ENCODE measurements around the gene HHEX.

The HHEX gene

DNA sequence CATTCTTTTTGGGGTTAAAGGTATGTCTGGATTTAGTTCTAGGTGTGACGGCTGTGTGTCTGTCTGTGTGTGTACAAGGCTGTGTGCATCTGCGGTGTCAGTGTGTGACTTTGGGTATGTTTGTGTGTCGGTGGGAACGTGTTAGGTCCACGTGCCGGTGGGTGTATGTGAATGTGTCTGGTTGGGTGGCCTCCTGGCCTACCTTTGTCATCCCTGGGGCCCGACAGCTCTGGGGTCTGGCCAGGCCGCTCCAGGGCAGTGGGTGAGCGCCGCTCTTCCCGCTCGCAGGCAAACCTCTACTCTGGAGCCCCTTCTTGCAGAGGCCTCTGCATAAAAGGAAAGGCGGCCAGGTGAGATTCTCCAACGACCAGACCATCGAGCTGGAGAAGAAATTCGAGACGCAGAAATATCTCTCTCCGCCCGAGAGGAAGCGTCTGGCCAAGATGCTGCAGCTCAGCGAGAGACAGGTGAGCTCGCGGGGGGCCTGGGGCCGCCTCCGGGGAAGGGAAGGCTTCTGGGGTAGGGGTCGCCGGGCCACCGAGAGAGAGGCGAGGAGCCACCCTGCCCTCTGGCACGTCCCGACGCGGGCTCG lies 2.4 kb downstream of the HHEX start:
- TF ChIP-seq TAF1 (IDR thresholded peaks at IDR 0.05; ENCODE audit: low read depth), result no peak
- TF ChIP-seq MAX (IDR thresholded peaks at IDR 0.05), result no peak
- no peak for TF ChIP-seq TEAD4 (IDR thresholded peaks at IDR 0.05)
- no peak for TF ChIP-seq RAD21 (IDR thresholded peaks at IDR 0.05; ENCODE audit: low read depth)
- no peak for TF ChIP-seq TCF12 (IDR thresholded peaks at IDR 0.05; ENCODE audit: low read depth)
- no peak for TF ChIP-seq NFIC (IDR thresholded peaks at IDR 0.05)
- no peak for TF ChIP-seq YY1 (IDR thresholded peaks at IDR 0.05; ENCODE audit: low read depth)
- TF ChIP-seq, protein P1, sequence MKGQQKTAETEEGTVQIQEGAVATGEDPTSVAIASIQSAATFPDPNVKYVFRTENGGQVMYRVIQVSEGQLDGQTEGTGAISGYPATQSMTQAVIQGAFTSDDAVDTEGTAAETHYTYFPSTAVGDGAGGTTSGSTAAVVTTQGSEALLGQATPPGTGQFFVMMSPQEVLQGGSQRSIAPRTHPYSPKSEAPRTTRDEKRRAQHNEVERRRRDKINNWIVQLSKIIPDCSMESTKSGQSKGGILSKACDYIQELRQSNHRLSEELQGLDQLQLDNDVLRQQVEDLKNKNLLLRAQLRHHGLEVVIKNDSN (IDR thresholded peaks at IDR 0.05), result no peak
- no peak for TF ChIP-seq FOXM1 (IDR thresholded peaks at IDR 0.05; ENCODE audit: borderline replicate concordance, low read depth)
- no peak for TF ChIP-seq EGR1 (IDR thresholded peaks at IDR 0.05)
- no peak for TF ChIP-seq CREB1 (IDR thresholded peaks at IDR 0.05; ENCODE audit: low read depth)
- TF ChIP-seq EP300 (IDR thresholded peaks at IDR 0.05; ENCODE audit: borderline replicate concordance), result no peak

DNA sequence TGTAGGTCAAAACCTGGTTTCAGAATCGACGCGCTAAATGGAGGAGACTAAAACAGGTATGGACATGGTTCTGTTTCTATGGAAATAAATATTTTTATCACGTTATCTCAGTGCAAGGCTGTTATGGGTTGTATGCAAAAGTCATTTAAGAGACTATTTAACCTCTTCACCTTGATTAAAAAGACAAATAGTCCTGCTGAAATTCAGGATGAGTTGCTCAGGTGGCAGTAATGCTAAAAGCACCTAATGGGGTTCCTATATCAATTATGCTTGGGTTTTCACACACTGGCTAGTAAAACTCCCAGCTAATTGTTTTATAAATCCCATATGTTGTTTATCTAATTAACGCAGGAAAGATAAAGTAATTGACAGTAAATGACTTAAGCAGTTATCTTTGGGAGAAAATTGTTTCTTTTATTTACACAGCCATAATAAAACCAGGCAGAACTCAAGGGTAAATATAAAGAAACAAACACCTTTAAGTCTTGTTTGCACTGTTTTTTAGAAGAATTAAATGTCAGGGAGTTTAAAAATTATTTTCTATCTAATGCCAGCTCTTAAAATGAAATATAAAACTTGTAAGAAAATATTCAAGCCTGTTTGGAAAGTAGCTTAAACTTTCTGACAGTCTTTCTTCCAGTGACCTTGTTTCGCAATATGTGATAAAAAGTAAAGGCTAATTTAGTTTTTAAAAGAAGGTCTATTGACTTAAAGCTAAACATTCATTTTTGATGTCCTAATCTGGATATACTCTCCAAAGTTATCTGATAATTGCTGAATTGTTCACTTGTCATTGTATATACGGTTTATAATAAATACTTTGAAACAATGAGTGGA lies 3.2 kb downstream of the HHEX start:
- no peak for TF ChIP-seq EP300 (IDR thresholded peaks at IDR 0.05; ENCODE audit: borderline replicate concordance)
- TF ChIP-seq MAX (IDR thresholded peaks at IDR 0.05), result no peak
- peak; percentile 23; the same call in 1 of the 2 replicates for TF ChIP-seq CEBPB (IDR thresholded peaks at IDR 0.05)
- no peak for TF ChIP-seq YY1 (IDR thresholded peaks at IDR 0.05; ENCODE audit: low read depth)

GRCh38 chr10:92693534-92693893 lies 3.8 kb downstream of the HHEX start:
- no peak for TF ChIP-seq TEAD4 (IDR thresholded peaks at IDR 0.05)
- TF ChIP-seq NFIC (IDR thresholded peaks at IDR 0.05), result no peak
- no peak for TF ChIP-seq ZBTB7A (IDR thresholded peaks at IDR 0.05; ENCODE audit: low read depth)
- TF ChIP-seq MAX (IDR thresholded peaks at IDR 0.05), result no peak
- no peak for TF ChIP-seq YY1 (IDR thresholded peaks at IDR 0.05; ENCODE audit: low read depth)
- no peak for TF ChIP-seq EP300 (IDR thresholded peaks at IDR 0.05; ENCODE audit: borderline replicate concordance)
- no peak for TF ChIP-seq RAD21 (IDR thresholded peaks at IDR 0.05; ENCODE audit: low read depth)
- TF ChIP-seq REST (IDR thresholded peaks at IDR 0.05; ENCODE audit: low read depth), result no peak
- no peak for TF ChIP-seq CREB1 (IDR thresholded peaks at IDR 0.05; ENCODE audit: low read depth)
- TF ChIP-seq TCF12 (IDR thresholded peaks at IDR 0.05; ENCODE audit: low read depth), result no peak
- no peak for TF ChIP-seq FOXM1 (IDR thresholded peaks at IDR 0.05; ENCODE audit: borderline replicate concordance, low read depth)
- TF ChIP-seq CEBPB (IDR thresholded peaks at IDR 0.05), result no peak
- TF ChIP-seq EGR1 (IDR thresholded peaks at IDR 0.05), result no peak
- TF ChIP-seq, protein P1 (IDR thresholded peaks at IDR 0.05), result no peak
- no peak for TF ChIP-seq TAF1 (IDR thresholded peaks at IDR 0.05; ENCODE audit: low read depth)

GRCh38 chr10:92695679-92696605 lies 6.2 kb downstream of the HHEX start:
- no peak for TF ChIP-seq CREB1 (IDR thresholded peaks at IDR 0.05; ENCODE audit: low read depth)
- TF ChIP-seq TEAD4 (IDR thresholded peaks at IDR 0.05), result no peak
- TF ChIP-seq REST (IDR thresholded peaks at IDR 0.05; ENCODE audit: low read depth), result no peak
- no peak for TF ChIP-seq EP300 (IDR thresholded peaks at IDR 0.05; ENCODE audit: borderline replicate concordance)
- TF ChIP-seq TAF1 (IDR thresholded peaks at IDR 0.05; ENCODE audit: low read depth), result no peak
- TF ChIP-seq YY1 (IDR thresholded peaks at IDR 0.05; ENCODE audit: low read depth), result no peak
- TF ChIP-seq RAD21 (IDR thresholded peaks at IDR 0.05; ENCODE audit: low read depth), result no peak
- TF ChIP-seq MAX (IDR thresholded peaks at IDR 0.05), result no peak
- no peak for TF ChIP-seq CEBPB (IDR thresholded peaks at IDR 0.05)
- TF ChIP-seq TCF12 (IDR thresholded peaks at IDR 0.05; ENCODE audit: low read depth), result no peak
- no peak for TF ChIP-seq ZBTB7A (IDR thresholded peaks at IDR 0.05; ENCODE audit: low read depth)
- no peak for TF ChIP-seq NFIC (IDR thresholded peaks at IDR 0.05)

All from Ishikawa (cell line).